Right atrium auricular region (tissue), 2 donors: ENCODE measurements around the gene KRT76. TPM values are rescaled to one million over a fixed set of nuclear protein-coding genes. Genes with fewer than 3 reads are reported as not detected.

Experiments used
- DNase-seq: peaks from one replicate; pipeline ENCODE4 v3.0.0-alpha.2; 2019; ENCODE audit warnings: low spot score
- H3K27ac ChIP-seq, 2 donors: fragments of 200-600 bp; sonication (generic); 1 replicate in 1 of 2; 2 replicates in 1 of 2; pipeline ENCODE4 v1.5.1; 2016 to 2019
- H3K27me3 ChIP-seq, 2 donors: fragments of 200-600 bp; sonication (generic); one replicate each; pipeline versions ENCODE4 v1.5.1 to v1.6.0; 2017 to 2019
- H3K36me3 ChIP-seq: fragments of 200-600 bp; sonication (generic); one replicate; pipeline ENCODE4 v1.5.1; 2016
- H3K4me1 ChIP-seq, 2 donors: fragments of 200-600 bp; sonication (generic); one replicate each; pipeline versions ENCODE4 v1.5.1 to v1.6.0; 2017 to 2019
- H3K4me3 ChIP-seq, 2 donors: fragments of 200-600 bp; sonication (generic); 1 replicate in 1 of 2; 2 replicates in 1 of 2; pipeline ENCODE4 v1.5.1; 2017 to 2019; ENCODE audit warnings: mild to moderate bottlenecking in 1 of 2, moderate library complexity in 1 of 2
- H3K9me3 ChIP-seq, 2 donors: fragments of 200-600 bp; sonication (generic); one replicate each; pipeline ENCODE4 v1.5.1; 2019
- CTCF ChIP-seq, 2 donors: fragments of 200-600 bp; sonication (generic); IDR thresholded peaks; one replicate each; pipeline ENCODE4 v1.5.1; 2019; ENCODE audit warnings: antibody characterized with exemption in 2 of 2
- total RNA-seq, 2 donors: library from RNA; depleted of rRNA; stranded (reverse); fragments of >200 nt; gene quantifications; one replicate each; pipeline ENCODE4 v1.1.0, GENCODE V29; 2016

Gene KRT76
- total RNA-seq, 2 donors from 2014 or later: not detected

GRCh38 chr12:52769354-52769753 is 7.8 kb downstream of the KRT76 start:
- Histone ChIP-seq H3K9me3 (no peaks in the 10 kb centered on the region), H3K36me3 (no peaks in the 10 kb centered on the region), H3K27ac (no peak overlapping the region), H3K4me1 (no peaks in the 10 kb centered on the region), H3K27me3 (no peaks in the 10 kb centered on the region), H3K4me3 (no peak overlapping the region)
- no peak for TF ChIP-seq CTCF (IDR thresholded peaks at IDR 0.05)
- DNase-seq: no peak

- H3K4me1 ChIP-seq: no peaks in the 10 kb centered on the region
- TF ChIP-seq CTCF (IDR thresholded peaks at IDR 0.05): no peak
- no peaks in the 10 kb centered on the region for H3K27me3 ChIP-seq
- no peaks in the 10 kb centered on the region for H3K9me3 ChIP-seq
- H3K27ac ChIP-seq: no peak overlapping the region
- H3K36me3 ChIP-seq: no peaks in the 10 kb centered on the region
- DNase-seq: no peak
- H3K4me3 ChIP-seq: no peak overlapping the region
Observed at GRCh38 chr12:52768479-52769200, 8.5 kb downstream of the KRT76 start.

- no peak for TF ChIP-seq CTCF (IDR thresholded peaks at IDR 0.05)
- Histone ChIP-seq H3K27ac (no peak overlapping the region), H3K27me3 (no peaks in the 10 kb centered on the region), H3K4me1 (no peaks in the 10 kb centered on the region), H3K4me3 (no peak overlapping the region), H3K9me3 (no peaks in the 10 kb centered on the region), H3K36me3 (no peaks in the 10 kb centered on the region)
- no peak for DNase-seq
Observed at GRCh38 chr12:52767427-52767826, 9.7 kb downstream of the KRT76 start.

- H3K4me1 ChIP-seq: no peaks in the 10 kb centered on the region
Observed at GRCh38 chr12:52767020-52767379, 10.1 kb downstream of the KRT76 start.

GRCh38 chr12:52766351-52767019 is 10.7 kb downstream of the KRT76 start:
- TF ChIP-seq CTCF (IDR thresholded peaks at IDR 0.05): no peak
- Histone ChIP-seq H3K4me1 (no peaks in the 10 kb centered on the region), H3K4me3 (no peak overlapping the region), H3K27ac (no peak overlapping the region), H3K27me3 (no peaks in the 10 kb centered on the region), H3K9me3 (peaks cover 0 to 5% of the 10 kb centered on the region in 2 donors), H3K36me3 (no peaks in the 10 kb centered on the region)
- no peak for DNase-seq

More at GRCh38 chr12:52767020-52767379, 10.1 kb downstream of the KRT76 start:
- no peak overlapping the region for H3K27ac ChIP-seq
- H3K9me3 ChIP-seq: peaks cover 0 to under 1% of the 10 kb centered on the region in 2 donors
- no peaks in the 10 kb centered on the region for H3K27me3 ChIP-seq
- no peak for DNase-seq
- TF ChIP-seq CTCF (IDR thresholded peaks at IDR 0.05): no peak
- no peak overlapping the region for H3K4me3 ChIP-seq
- no peaks in the 10 kb centered on the region for H3K36me3 ChIP-seq
